Measurements from ENCODE around the gene CENPS. TPM values are rescaled to one million over a fixed set of nuclear protein-coding genes. Genes with fewer than 3 reads are reported as not detected.
"Not testable (repeated sequence)": the region's sequence is repeated elsewhere in the genome, so short reads cannot be mapped to it uniquely, and the experiment has no call there.

Gene CENPS
- total and polyA plus RNA-seq, 2 donors, result 13.5 to 17.2 TPM

GRCh38 chr1:10456048-10456447 is 25.8 kb downstream of the CENPS start:
- peaks cover 1 to 7% of the 10 kb centered on the region in 2 donors for H3K9me3 ChIP-seq (ENCODE audit: control insufficient read depth in 2 of 2, insufficient read depth in 1 of 2, low read length in 1 of 2)
- H3K36me3 ChIP-seq (ENCODE audit: control insufficient read depth in 2 of 2, insufficient read depth in 2 of 2, low read length in 1 of 2), result peaks cover 8 to 10% of the 10 kb centered on the region in 2 donors
- H3K27ac ChIP-seq (ENCODE audit: low read depth in 1 of 2, low read length in 1 of 2), result no peak overlapping the region
- peaks cover 0 to 6% of the 10 kb centered on the region in 2 donors for H3K4me1 ChIP-seq (ENCODE audit: control insufficient read depth in 2 of 2, insufficient read depth in 2 of 2, low read length in 2 of 2)
- no peaks in the 10 kb centered on the region for H3K27me3 ChIP-seq (ENCODE audit: control insufficient read depth in 2 of 2, insufficient read depth in 1 of 2, low read length in 1 of 2)
- 95% methylated on average over 5 of the region's 5 CpGs for WGBS
- no peak overlapping the region for H3K4me3 ChIP-seq (ENCODE audit: low read length in 2 of 2)
- no peak for DNase-seq (ENCODE audit: low read depth in 6 of 9, low spot score in 9 of 9)

- peaks cover 1 to 7% of the 10 kb centered on the region in 2 donors for H3K9me3 ChIP-seq (ENCODE audit: control insufficient read depth in 2 of 2, insufficient read depth in 1 of 2, low read length in 1 of 2)
- DNase-seq (ENCODE audit: low read depth in 6 of 9, low spot score in 9 of 9), result no peak
- WGBS, result 93% methylated on average over 7 of the region's 7 CpGs
- no peaks in the 10 kb centered on the region for H3K27me3 ChIP-seq (ENCODE audit: control insufficient read depth in 2 of 2, insufficient read depth in 1 of 2, low read length in 1 of 2)
- H3K36me3 ChIP-seq (ENCODE audit: control insufficient read depth in 2 of 2, insufficient read depth in 2 of 2, low read length in 1 of 2), result peaks cover 14 to 16% of the 10 kb centered on the region in 2 donors
- H3K27ac ChIP-seq (ENCODE audit: low read depth in 1 of 2, low read length in 1 of 2), result no peak overlapping the region
- no peak overlapping the region for H3K4me3 ChIP-seq (ENCODE audit: low read length in 2 of 2)
- H3K4me1 ChIP-seq (ENCODE audit: control insufficient read depth in 2 of 2, insufficient read depth in 2 of 2, low read length in 2 of 2), result peaks cover 0 to 6% of the 10 kb centered on the region in 2 donors
Observed at GRCh38 chr1:10456661-10457060, 26.4 kb downstream of the CENPS start.

DNA sequence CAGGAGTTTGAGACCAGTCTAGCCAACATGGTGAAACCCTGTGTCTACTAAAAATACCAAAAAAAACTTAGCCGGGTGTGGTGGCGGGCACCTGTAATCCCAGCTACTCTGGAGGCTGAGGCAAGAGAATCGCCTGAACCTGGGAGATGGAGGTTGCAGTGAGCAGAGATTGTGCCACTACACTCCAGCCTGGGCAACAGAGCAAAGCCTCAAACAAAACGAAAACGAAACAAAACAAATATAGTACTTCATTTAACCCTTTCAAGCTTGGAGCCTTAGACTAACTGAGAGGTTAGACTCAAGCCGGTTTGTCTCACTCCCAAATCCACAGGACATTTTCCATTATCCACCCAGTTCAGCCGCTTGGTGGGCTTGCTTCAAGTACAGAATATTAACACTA is 27.2 kb downstream of the CENPS start:
- DNase-seq (ENCODE audit: low read depth in 6 of 9, low spot score in 9 of 9); H3K4me1 ChIP-seq (ENCODE audit: control insufficient read depth in 2 of 2, insufficient read depth in 2 of 2, low read length in 2 of 2); H3K27me3 ChIP-seq (ENCODE audit: control insufficient read depth in 2 of 2, insufficient read depth in 1 of 2, low read length in 1 of 2); H3K4me3 ChIP-seq (ENCODE audit: low read length in 2 of 2); H3K9me3 ChIP-seq (ENCODE audit: control insufficient read depth in 2 of 2, insufficient read depth in 1 of 2, low read length in 1 of 2): not testable (repeated sequence)
- H3K36me3 ChIP-seq (ENCODE audit: control insufficient read depth in 2 of 2, insufficient read depth in 2 of 2, low read length in 1 of 2), result peaks cover 19 to 24% of the 10 kb centered on the region in 2 donors
- peak overlapping the region in 1 of 2 donors; percentile 1 for H3K27ac ChIP-seq (ENCODE audit: low read depth in 1 of 2, low read length in 1 of 2)
- WGBS, result 84% methylated on average over 7 of the region's 7 CpGs

- 93% methylated on average over 9 of the region's 9 CpGs for WGBS
- peaks cover 0 to 6% of the 10 kb centered on the region in 2 donors for H3K4me1 ChIP-seq (ENCODE audit: control insufficient read depth in 2 of 2, insufficient read depth in 2 of 2, low read length in 2 of 2)
- H3K36me3 ChIP-seq (ENCODE audit: control insufficient read depth in 2 of 2, insufficient read depth in 2 of 2, low read length in 1 of 2), result peaks cover 23 to 28% of the 10 kb centered on the region in 2 donors
- H3K27ac ChIP-seq (ENCODE audit: low read depth in 1 of 2, low read length in 1 of 2), result peak overlapping the region; percentile 1 to 5
- H3K4me3 ChIP-seq (ENCODE audit: low read length in 2 of 2), result no peak overlapping the region
- no peaks in the 10 kb centered on the region for H3K27me3 ChIP-seq (ENCODE audit: control insufficient read depth in 2 of 2, insufficient read depth in 1 of 2, low read length in 1 of 2)
- peaks cover 1 to 7% of the 10 kb centered on the region in 2 donors for H3K9me3 ChIP-seq (ENCODE audit: control insufficient read depth in 2 of 2, insufficient read depth in 1 of 2, low read length in 1 of 2)
- DNase-seq (ENCODE audit: low read depth in 6 of 9, low spot score in 9 of 9), result no peak
Observed at GRCh38 chr1:10457875-10458274, 27.6 kb downstream of the CENPS start.

DNA sequence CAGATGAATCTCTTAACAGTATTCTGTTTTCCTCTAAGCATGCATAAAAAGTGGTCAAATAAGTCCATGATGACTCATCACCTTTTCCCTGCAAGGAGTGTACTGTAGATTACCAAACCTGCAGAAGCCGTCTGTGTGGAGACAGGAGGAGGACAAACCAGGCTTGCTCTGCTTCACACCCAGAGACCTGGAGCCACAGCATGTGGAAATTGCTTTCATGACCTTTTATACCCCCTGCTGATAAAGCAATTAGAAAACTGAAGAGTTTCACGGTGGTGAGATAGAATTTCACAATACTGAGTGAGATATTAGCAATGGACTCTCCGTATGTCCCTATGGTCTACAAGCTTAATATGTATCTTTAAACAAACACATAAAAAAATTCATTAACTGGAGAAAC is 29.0 kb downstream of the CENPS start:
- peaks cover 0 to 6% of the 10 kb centered on the region in 2 donors for H3K4me1 ChIP-seq (ENCODE audit: control insufficient read depth in 2 of 2, insufficient read depth in 2 of 2, low read length in 2 of 2)
- 92% methylated on average over 3 of the region's 3 CpGs for WGBS
- H3K9me3 ChIP-seq (ENCODE audit: control insufficient read depth in 2 of 2, insufficient read depth in 1 of 2, low read length in 1 of 2), result peaks cover 1 to 7% of the 10 kb centered on the region in 2 donors
- H3K36me3 ChIP-seq (ENCODE audit: control insufficient read depth in 2 of 2, insufficient read depth in 2 of 2, low read length in 1 of 2), result peaks cover 28 to 36% of the 10 kb centered on the region in 2 donors
- no peaks in the 10 kb centered on the region for H3K27me3 ChIP-seq (ENCODE audit: control insufficient read depth in 2 of 2, insufficient read depth in 1 of 2, low read length in 1 of 2)
- no peak for DNase-seq (ENCODE audit: low read depth in 6 of 9, low spot score in 9 of 9)
- no peak overlapping the region for H3K27ac ChIP-seq (ENCODE audit: low read depth in 1 of 2, low read length in 1 of 2)
- H3K4me3 ChIP-seq (ENCODE audit: low read length in 2 of 2), result no peak overlapping the region

- Histone ChIP-seq H3K9me3 (ENCODE audit: control insufficient read depth in 2 of 2, insufficient read depth in 1 of 2, low read length in 1 of 2) (no peaks in the 10 kb centered on the region), H3K27ac (ENCODE audit: low read depth in 1 of 2, low read length in 1 of 2) (no peak overlapping the region)
Observed at GRCh38 chr1:10467078-10467477, 36.8 kb downstream of the CENPS start.

GRCh38 chr1:10470043-10470442 is 39.8 kb downstream of the CENPS start:
- Histone ChIP-seq H3K27ac (ENCODE audit: low read depth in 1 of 2, low read length in 1 of 2) (no peak overlapping the region), H3K27me3 (ENCODE audit: control insufficient read depth in 2 of 2, insufficient read depth in 1 of 2, low read length in 1 of 2) (no peaks in the 10 kb centered on the region), H3K4me1 (ENCODE audit: control insufficient read depth in 2 of 2, insufficient read depth in 2 of 2, low read length in 2 of 2) (peaks cover 7 to 18% of the 10 kb centered on the region in 2 donors), H3K36me3 (ENCODE audit: control insufficient read depth in 2 of 2, insufficient read depth in 2 of 2, low read length in 1 of 2) (peaks cover 16 to 33% of the 10 kb centered on the region in 2 donors), H3K9me3 (ENCODE audit: control insufficient read depth in 2 of 2, insufficient read depth in 1 of 2, low read length in 1 of 2) (no peaks in the 10 kb centered on the region), H3K4me3 (ENCODE audit: low read length in 2 of 2) (no peak overlapping the region)
- DNase-seq (ENCODE audit: low read depth in 6 of 9, low spot score in 9 of 9), result no peak
- WGBS, result 99% methylated on average over 4 of the region's 4 CpGs

More at GRCh38 chr1:10467078-10467477, 36.8 kb downstream of the CENPS start:
- peaks cover 37 to 52% of the 10 kb centered on the region in 2 donors for H3K36me3 ChIP-seq (ENCODE audit: control insufficient read depth in 2 of 2, insufficient read depth in 2 of 2, low read length in 1 of 2)
- no peak for DNase-seq (ENCODE audit: low read depth in 6 of 9, low spot score in 9 of 9)
- H3K27me3 ChIP-seq (ENCODE audit: control insufficient read depth in 2 of 2, insufficient read depth in 1 of 2, low read length in 1 of 2), result no peaks in the 10 kb centered on the region
- WGBS, result 99% methylated on average over 2 of the region's 2 CpGs
- H3K4me3 ChIP-seq (ENCODE audit: low read length in 2 of 2), result no peak overlapping the region
- H3K4me1 ChIP-seq (ENCODE audit: control insufficient read depth in 2 of 2, insufficient read depth in 2 of 2, low read length in 2 of 2), result peaks cover 7 to 8% of the 10 kb centered on the region in 2 donors

DNA sequence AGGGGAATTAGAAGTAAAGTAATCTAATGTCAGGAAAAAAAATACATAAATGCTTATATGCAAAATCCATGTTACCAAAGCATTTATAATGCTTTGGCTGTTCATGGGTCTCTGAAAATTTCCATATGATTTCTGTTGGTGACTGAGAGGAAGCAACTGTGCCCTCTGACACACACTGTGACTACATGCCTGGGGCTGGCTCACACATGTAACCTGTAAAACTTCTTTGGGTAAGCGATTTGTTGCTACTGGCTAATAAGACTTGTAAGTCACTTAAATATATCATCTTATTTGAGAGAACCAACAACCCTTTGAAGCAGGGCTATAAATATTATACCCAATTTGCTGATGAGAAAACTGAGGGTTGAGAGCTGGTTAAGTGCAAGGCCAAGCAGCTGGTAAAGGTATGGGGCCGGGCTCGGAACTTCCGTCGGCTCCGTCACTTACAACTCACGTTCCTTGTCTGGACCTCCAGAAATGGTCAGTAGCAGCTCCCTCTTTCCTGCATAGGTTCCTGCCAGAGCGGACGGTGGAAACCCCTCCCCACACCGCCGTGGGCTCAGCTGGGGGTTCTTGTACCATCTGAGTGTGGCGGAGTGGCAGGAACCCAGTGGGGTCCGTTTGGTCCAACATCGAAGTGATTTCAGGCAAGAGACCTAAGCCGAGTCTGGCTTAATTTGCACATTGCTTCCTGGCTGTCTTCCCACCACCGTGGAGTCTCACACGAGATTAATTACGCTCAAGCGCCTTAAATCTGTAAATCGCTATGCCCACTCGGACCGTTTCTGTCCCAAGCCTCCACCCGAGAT is 41.4 kb downstream of the CENPS start:
- whole genome bisulfite sequencing, result 26% methylated on average over 23 of the region's 23 CpGs
- Histone ChIP-seq H3K36me3 (ENCODE audit: control insufficient read depth in 2 of 2, insufficient read depth in 2 of 2, low read length in 1 of 2) (peaks cover 11 to 20% of the 10 kb centered on the region in 2 donors), H3K27me3 (ENCODE audit: control insufficient read depth in 2 of 2, insufficient read depth in 1 of 2, low read length in 1 of 2) (no peaks in the 10 kb centered on the region), H3K27ac (ENCODE audit: low read depth in 1 of 2, low read length in 1 of 2) (peak overlapping the region; percentile 53 to 82), H3K9me3 (ENCODE audit: control insufficient read depth in 2 of 2, insufficient read depth in 1 of 2, low read length in 1 of 2) (no peaks in the 10 kb centered on the region), H3K4me3 (ENCODE audit: low read length in 2 of 2) (peak overlapping the region; percentile 77 to 81), H3K4me1 (ENCODE audit: control insufficient read depth in 2 of 2, insufficient read depth in 2 of 2, low read length in 2 of 2) (peaks cover 14 to 28% of the 10 kb centered on the region in 2 donors)
- DNase-seq (ENCODE audit: low read depth in 6 of 9, low spot score in 9 of 9), result no peak
